Heart left ventricle (tissue), 16 donors: ENCODE results near the gene SNCG. TPM values are rescaled to one million over a fixed set of nuclear protein-coding genes. Genes with fewer than 3 reads are reported as not detected.
"Not testable (repeated sequence)": the region's sequence is repeated elsewhere in the genome, so short reads cannot be mapped to it uniquely, and the experiment has no call there.

ENCODE experiments used
- ATAC-seq, 4 donors: fragments of 200-7000 bp; cut with Tn5 transposase; one replicate each; pipeline ENCODE4 v1.9.1; 2020 to 2022; ENCODE audit warnings: moderate library complexity in 4 of 4, mild to moderate bottlenecking in 3 of 4, moderate number of reproducible peaks in 1 of 4
- DNase-seq, 5 donors: peaks; one replicate each; pipeline ENCODE4 v3.0.0-alpha.2; 2020
- H3K27ac ChIP-seq, 12 donors: fragments of 200-600 bp; sonication (generic) in 4 of 12; one replicate each; pipeline versions ENCODE4 v1.5.0 to v1.8.0; 2016 to 2022; ENCODE audit warnings: mild to moderate bottlenecking in 2 of 12
- H3K27me3 ChIP-seq, 9 donors: fragments of 200-600 bp; sonication (generic) in 2 of 9; one replicate each; pipeline versions ENCODE4 v1.5.1 to v1.8.0; 2016 to 2022; ENCODE audit warnings: mild to moderate bottlenecking in 3 of 9
- H3K36me3 ChIP-seq, 9 donors: fragments of 200-600 bp; sonication (generic) in 2 of 9; one replicate each; pipeline versions ENCODE4 v1.5.0 to v1.8.0; 2018 to 2022; ENCODE audit warnings: mild to moderate bottlenecking in 2 of 9
- H3K4me1 ChIP-seq, 12 donors: fragments of 200-600 bp; sonication (generic) in 4 of 12; one replicate each; pipeline versions ENCODE4 v1.5.0 to v1.8.0; 2016 to 2022; ENCODE audit warnings: mild to moderate bottlenecking in 3 of 12
- H3K4me3 ChIP-seq, 12 donors: fragments of 200-600 bp; sonication (generic) in 4 of 12; one replicate each; pipeline versions ENCODE4 v1.5.0 to v1.8.0; 2017 to 2022; ENCODE audit warnings: mild to moderate bottlenecking in 9 of 12, moderate library complexity in 4 of 12
- H3K9me3 ChIP-seq, 12 donors: fragments of 200-600 bp; sonication (generic) in 4 of 12; one replicate each; pipeline versions ENCODE4 v1.5.0 to v1.8.0; 2016 to 2022; ENCODE audit warnings: mild to moderate bottlenecking in 1 of 12
- CTCF ChIP-seq, 12 donors: fragments of 200-600 bp; sonication (generic) in 4 of 12; IDR thresholded peaks; one replicate each; pipeline versions ENCODE4 v1.5.0 to v1.8.0; 2018 to 2022; ENCODE audit warnings: antibody characterized with exemption in 12 of 12, mild to moderate bottlenecking in 5 of 12
- POLR2A ChIP-seq, 2 donors: fragments of 450-650 bp; IDR thresholded peaks; one replicate each; pipeline ENCODE4 v1.6.1; 2017; ENCODE audit warnings: antibody characterized with exemption in 2 of 2, mild to moderate bottlenecking in 2 of 2, moderate library complexity in 2 of 2
- WGBS, 4 donors: extraction: QIAGEN DNeasy Blood & Tissue Kit in 2 of 4; methylation state at CpG; one replicate each; pipeline versions ENCODE4 v1.1.5 to v1.1.7; 2013 to 2018; 5-methylcytosine and 5-hydroxymethylcytosine counted together
- intact Hi-C, 10 donors: fragments of 100-400 bp; cut with DNase I; formaldehyde crosslinking; loops; one replicate each; pipeline versions ENCODE4 v1.11.1 to v1.14.2; 2022
- polyA plus RNA-seq, 2 donors: library from polyadenylated mRNA; stranded (reverse); fragments of 200-250 nt; gene quantifications; one replicate each; pipeline ENCODE4 v1.2.3, GENCODE V29; 2013
- total RNA-seq, 9 donors: library from RNA; depleted of rRNA in 2 of 9; stranded (reverse); fragments of >200 nt in 2 of 9; fragmentation: NEBNext Ultra II Directional in 3 of 9; extraction: Animal tissue kit (Norgen Biotek cat#: 25700) in 3 of 9; gene quantifications; one replicate each; pipeline versions ENCODE4 v1.1.0 to v1.2.4, GENCODE V29; 2016 to 2023
- donor health status: ischemic (EF 13 %, LVEDD 7.1; RV severe dilation, severe dysfunction).
- donor health status: healthy with polysubstance abuse.
- donor health status: DM: no; HTN: yes; CAD: no.
- donor health status: DM: no; HTN: no; CAD: no.
- donor health status: ischemic (EF 25% LVEDD 6.9; RV normal size, moderate dysfunction).
- donor health status: ischemic (EF 25% LVEDD 5.7; RV mildly dilated, moderate dysfunction).
- donor health status: healthy.
- donor health status: DM: yes; HTN: yes; CAD: no.
- donor health status: ischemic (EF 35%, LVEDD 5.7; RV mildly dilated, moderate dysfunction).
- donor health status: nonischemic (EF 11% LVEDD 7.7; RV severe dilation, severe dysfunction).
- donor health status: DM: yes; HTN: yes; CAD: no.
- donor health status: PGD.
- donor health status: ischemic (EF 29% LVEDD 5.4; RV normal size, mild dysfunction).
- donor health status: nonischemic (EF 23%, LVEDD 6.1; RV moderate dilation, normal function).

Gene SNCG
- total and polyA plus RNA-seq, 11 donors, result 8.2 to 44.7 (median 18.5) TPM

- H3K36me3 ChIP-seq, result peaks cover 0 to 59% (median 20%) of the 10 kb centered on the region in 9 donors
- 73 to 89% (median 80%) methylated on average over 2 to 3 of the region's 3 CpGs for WGBS, 4 donors
Observed at GRCh38 chr10:86944907-86945306, 13.5 kb upstream of the SNCG start.

GRCh38 chr10:86945361-86946212 is 12.8 kb upstream of the SNCG start:
- DNase-seq, result peak in 2 of 5 donors; percentile 11 to 22
- peak; percentile 11 to 40 (median 37) for ATAC-seq
- peaks cover 0 to 57% (median 19%) of the 10 kb centered on the region in 9 donors for H3K36me3 ChIP-seq
- peaks cover 0 to 53% (median 22%) of the 10 kb centered on the region in 12 donors for H3K4me1 ChIP-seq
- intact Hi-C loops, result loop anchor here in 1 of 10 donors (1.0 kb wide), 1 partner anchor 21 kb away; no protein-coding TSS in a partner anchor
- H3K9me3 ChIP-seq, result no peaks in the 10 kb centered on the region
- peak in 7 of 12 donors; percentile 22 to 51 (median 35) for TF ChIP-seq CTCF (IDR thresholded peaks at IDR 0.05)
- TF ChIP-seq POLR2A (IDR thresholded peaks at IDR 0.05), result no peak
- WGBS, 4 donors, result 48 to 69% (median 58%) methylated on average over 14 to 18 of the region's 18 CpGs
- H3K4me3 ChIP-seq, result no peak overlapping the region
- H3K27me3 ChIP-seq, result peaks cover 0 to 5% (median 0%) of the 10 kb centered on the region in 9 donors
- peak overlapping the region in 1 of 12 donors; percentile 19 for H3K27ac ChIP-seq

More at GRCh38 chr10:86944907-86945306, 13.5 kb upstream of the SNCG start:
- TF ChIP-seq CTCF (IDR thresholded peaks at IDR 0.05), result no peak
- no peak for TF ChIP-seq POLR2A (IDR thresholded peaks at IDR 0.05)
- H3K4me3 ChIP-seq, result no peak overlapping the region
- DNase-seq, result no peak
- intact Hi-C loops, result loop anchor here in 1 of 10 donors (1.0 kb wide), 1 partner anchor 21 kb away; no protein-coding TSS in a partner anchor
- peak overlapping the region in 1 of 12 donors; percentile 19 for H3K27ac ChIP-seq
- H3K4me1 ChIP-seq, result peaks cover 0 to 48% (median 22%) of the 10 kb centered on the region in 12 donors
- ATAC-seq, result no peak
- H3K9me3 ChIP-seq, result no peaks in the 10 kb centered on the region
- peaks cover 0 to 5% (median 0%) of the 10 kb centered on the region in 9 donors for H3K27me3 ChIP-seq

- DNase-seq (peak in 3 of 5 donors; percentile 45 to 73 (median 57)), ATAC-seq (peak in 2 of 4 donors; percentile 27 to 28)
- Histone ChIP-seq H3K36me3 (peaks cover 0 to 48% (median 16%) of the 10 kb centered on the region in 9 donors), H3K4me3 (no peak overlapping the region), H3K27ac (no peak overlapping the region), H3K9me3 (no peaks in the 10 kb centered on the region), H3K4me1 (peaks cover 0 to 59% (median 26%) of the 10 kb centered on the region in 12 donors), H3K27me3 (peaks cover 0 to 5% (median 0%) of the 10 kb centered on the region in 9 donors)
- intact Hi-C loops, result no loop called here
- no peak for TF ChIP-seq CTCF (IDR thresholded peaks at IDR 0.05)
- TF ChIP-seq POLR2A (IDR thresholded peaks at IDR 0.05), result no peak
- 75 to 82% (median 77%) methylated on average over 11 to 13 of the region's 13 CpGs for WGBS, 4 donors
Observed at GRCh38 chr10:86946213-86947155, 11.9 kb upstream of the SNCG start.

- H3K27ac ChIP-seq, intact Hi-C loops, DNase-seq, ATAC-seq, H3K27me3 ChIP-seq, H3K4me3 ChIP-seq: not testable (repeated sequence)
- Histone ChIP-seq H3K36me3 (peaks cover 0 to 36% (median 14%) of the 10 kb centered on the region in 9 donors), H3K9me3 (peaks cover 0 to 12% (median 1%) of the 10 kb centered on the region in 12 donors), H3K4me1 (peaks cover 0 to 71% (median 25%) of the 10 kb centered on the region in 12 donors)
- WGBS, 4 donors, result 92 to 95% (median 94%) methylated on average over 4 of the region's 4 CpGs
Observed at GRCh38 chr10:86947806-86948205, 10.6 kb upstream of the SNCG start.
